ENCODE data around the gene UTRN. TPM values are rescaled to one million over a fixed set of nuclear protein-coding genes. Genes with fewer than 3 reads are reported as not detected.

The UTRN gene
- total RNA-seq, 1 experiment from 2014 or later, result 79.7 TPM

GRCh38 chr6:144310765-144311164 is 25.6 kb downstream of the UTRN start:
- no peak overlapping the region for H3K9ac ChIP-seq (ENCODE audit: extremely low read depth, insufficient read length, low read length)
- H3K79me2 ChIP-seq (ENCODE audit: insufficient read depth, low read length), result no peaks in the 10 kb centered on the region
- TF ChIP-seq CTCF (conservative IDR thresholded peaks at IDR 0.05), result no peak
- Mint-ChIP-seq H3K4me1 (peaks cover 20 to 24% of the 10 kb centered on the region in 2 experiments), H3K27ac (no peak overlapping the region), H3K4me3 (no peak overlapping the region), H3K36me3 (ENCODE audit: insufficient read depth in 1 of 3, low read depth in 3 of 3) (peaks cover 9 to 15% (median 9%) of the 10 kb centered on the region in 3 experiments; a peak in 6 of 7 replicates), H3K9me3 (no peaks in the 10 kb centered on the region), H3K27me3 (ENCODE audit: low read depth) (no peaks in the 10 kb centered on the region)
- no peak for DNase-seq
- WGBS (ENCODE audit: extremely low coverage, insufficient read length, low lambda C conversion rate), result no CpG with 5 or more reads among the region's 5 CpGs
- H4K91ac ChIP-seq (ENCODE audit: insufficient read length, low read depth, low read length), result no peak overlapping the region
- H3K27me3 ChIP-seq (ENCODE audit: insufficient read depth, low read length), result no peaks in the 10 kb centered on the region
- no peak overlapping the region for H2BK15ac ChIP-seq (ENCODE audit: low read depth, low read length)
- H3T11ph ChIP-seq (ENCODE audit: low read length), result no peak overlapping the region
- H2BK20ac ChIP-seq (ENCODE audit: low read depth, low read length, poor library complexity, severe bottlenecking), result no peak overlapping the region
- no peak overlapping the region for H2AK5ac ChIP-seq (ENCODE audit: insufficient read length, low read length)
- H3K56ac ChIP-seq (ENCODE audit: insufficient read length, low read depth, low read length), result no peak overlapping the region
- no peak overlapping the region for H3K14ac ChIP-seq (ENCODE audit: insufficient read depth, low read length)
- no peak overlapping the region for H3K18ac ChIP-seq (ENCODE audit: insufficient read length, low read depth, low read length)
- no peak overlapping the region for H3K4me2 ChIP-seq (ENCODE audit: insufficient read depth, insufficient read length, low read length)
- H3K23me2 ChIP-seq (ENCODE audit: insufficient read length, low read depth, low read length, poor library complexity, severe bottlenecking), result no peaks in the 10 kb centered on the region
- no peaks in the 10 kb centered on the region; the same call in 1 of the 2 replicates for H3K4me1 ChIP-seq (ENCODE audit: insufficient read depth, low read length)
- no peak overlapping the region for H2BK120ac ChIP-seq (ENCODE audit: low read depth, low read length, poor library complexity, severe bottlenecking)
- H3K79me1 ChIP-seq (ENCODE audit: insufficient read depth, low read depth, low read length, poor library complexity, severe bottlenecking), result no peaks in the 10 kb centered on the region
- no peak overlapping the region for H3K23ac ChIP-seq (ENCODE audit: insufficient read length, low read depth, low read length)
- no peak overlapping the region for H3K4ac ChIP-seq (ENCODE audit: low read depth, low read length)
- no peak overlapping the region for H4K5ac ChIP-seq (ENCODE audit: insufficient read length, low read depth, low read length)
- H2BK12ac ChIP-seq (ENCODE audit: insufficient read length, low read depth, low read length), result no peak overlapping the region
- no peak overlapping the region for H2BK5ac ChIP-seq (ENCODE audit: insufficient read length, low read length)
- no peak overlapping the region for H4K8ac ChIP-seq (replicated peaks; ENCODE audit: insufficient read length, low read depth, low read length)
- no peaks in the 10 kb centered on the region for H3K9me3 ChIP-seq (ENCODE audit: control insufficient read depth, low read depth, low read length)
- peaks cover 2% of the 10 kb centered on the region for H4K20me1 ChIP-seq (ENCODE audit: control insufficient read depth, insufficient read depth, insufficient read length)
- no peak overlapping the region for H3K27ac ChIP-seq (ENCODE audit: insufficient read length, low read depth, low read length)
- no peak overlapping the region for H2AFZ ChIP-seq (ENCODE audit: low read length)
